HG03139 (cell line): ENCODE results near the gene PDGFB.

Experiments
- ATAC-seq: cut with Tn5 transposase; IDR thresholded peaks from one replicate; pipeline ENCODE4 v1.9.1; 2021; ENCODE audit not compliant: unreplicated experiment

The PDGFB gene

DNA sequence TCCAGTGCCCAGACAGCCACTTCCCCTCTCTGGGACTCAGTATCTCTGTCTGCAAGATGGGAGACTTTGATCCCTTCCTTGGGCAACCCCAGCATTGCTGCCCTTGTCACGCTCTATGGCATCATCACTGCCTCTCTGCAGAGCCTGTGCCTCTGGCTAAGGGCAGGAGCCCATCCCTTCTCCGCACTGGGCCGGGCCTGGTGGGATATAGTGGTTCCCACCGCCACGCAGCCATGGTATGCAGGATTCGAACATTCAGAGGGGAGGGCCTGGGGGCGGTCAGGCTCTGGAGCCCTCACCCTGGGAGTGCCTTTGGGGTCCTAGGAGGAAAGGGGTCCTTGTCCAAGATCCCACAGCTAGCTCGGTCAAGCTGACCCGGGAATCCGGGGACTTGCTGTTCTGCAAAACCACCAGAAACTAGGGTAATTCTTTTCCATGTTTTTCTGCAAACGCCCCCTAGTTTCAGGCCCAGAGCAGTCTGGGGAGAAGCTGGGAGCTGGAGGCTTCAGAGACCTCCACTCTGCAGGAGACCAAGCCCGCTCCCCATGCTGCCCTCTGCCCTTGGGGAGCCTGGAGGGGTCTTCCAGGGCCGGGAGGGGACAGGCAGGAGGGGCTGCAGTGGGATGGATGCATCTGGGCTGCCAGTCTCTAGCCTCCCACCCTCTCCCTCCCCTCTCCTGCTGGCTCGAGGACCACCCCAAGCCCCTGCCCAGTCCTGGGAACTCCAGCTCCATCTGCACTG, 67.9 kb downstream of the PDGFB start:
- no peak for ATAC-seq

- ATAC-seq, result no peak
These were observed 68.6 kb downstream of the PDGFB start for GRCh38 chr22:39176143-39176713.

GRCh38 chr22:39175353-39176142, 69.2 kb downstream of the PDGFB start:
- ATAC-seq, result no peak

GRCh38 chr22:39174498-39175352, 70.1 kb downstream of the PDGFB start:
- no peak for ATAC-seq

- no peak for ATAC-seq
These were observed 70.8 kb downstream of the PDGFB start for GRCh38 chr22:39173787-39174497.
